ENCODE measurements around the gene PADI3. TPM values are rescaled to one million over a fixed set of nuclear protein-coding genes. Genes with fewer than 3 reads are reported as not detected.

PADI3 gene
- polyA plus RNA-seq, 1 of the 3 experiments (the other 2 are of a cell fraction), result 0.30 TPM

DNA sequence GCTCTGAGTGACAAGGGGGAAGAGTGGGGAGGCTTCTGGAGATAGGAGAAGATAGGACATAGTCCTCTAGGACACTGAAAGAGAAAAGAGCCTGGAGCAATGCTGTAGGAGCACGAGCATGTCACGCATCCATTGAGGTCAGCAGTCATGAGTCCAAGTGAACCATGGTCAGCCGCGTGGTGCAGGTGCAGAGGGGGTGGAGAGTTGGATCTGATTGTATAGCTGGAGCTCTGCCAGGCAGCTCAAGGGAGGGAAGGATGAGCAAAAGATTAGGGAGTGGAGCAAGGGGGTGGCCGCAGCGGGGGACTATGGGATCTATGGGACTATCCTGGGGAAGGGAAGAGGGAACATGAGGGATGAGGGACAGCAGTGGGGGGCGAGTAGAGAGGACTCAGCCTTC lies 30.0 kb upstream of the PADI3 start (continued):
- TF ChIP-seq POLR2AphosphoS5 (IDR thresholded peaks at IDR 0.05; ENCODE audit: low read depth, low read length) (no peak), SIN3A (IDR thresholded peaks at IDR 0.05; ENCODE audit: borderline replicate concordance, low read depth, low read length) (no peak), YY1 (IDR thresholded peaks at IDR 0.05; ENCODE audit: low read depth) (no peak), EZH2phosphoT487 (IDR thresholded peaks at IDR 0.05; ENCODE audit: borderline replicate concordance, low read depth) (no peak), TCF12 (IDR thresholded peaks at IDR 0.05) (no peak), MEF2A (IDR thresholded peaks at IDR 0.05; ENCODE audit: borderline replicate concordance, low read depth) (no peak), FOSL2 (IDR thresholded peaks at IDR 0.05; ENCODE audit: borderline replicate concordance, low read depth) (no peak)
- TF ChIP-seq, protein P1, sequence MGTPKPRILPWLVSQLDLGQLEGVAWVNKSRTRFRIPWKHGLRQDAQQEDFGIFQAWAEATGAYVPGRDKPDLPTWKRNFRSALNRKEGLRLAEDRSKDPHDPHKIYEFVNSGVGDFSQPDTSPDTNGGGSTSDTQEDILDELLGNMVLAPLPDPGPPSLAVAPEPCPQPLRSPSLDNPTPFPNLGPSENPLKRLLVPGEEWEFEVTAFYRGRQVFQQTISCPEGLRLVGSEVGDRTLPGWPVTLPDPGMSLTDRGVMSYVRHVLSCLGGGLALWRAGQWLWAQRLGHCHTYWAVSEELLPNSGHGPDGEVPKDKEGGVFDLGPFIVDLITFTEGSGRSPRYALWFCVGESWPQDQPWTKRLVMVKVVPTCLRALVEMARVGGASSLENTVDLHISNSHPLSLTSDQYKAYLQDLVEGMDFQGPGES (IDR thresholded peaks at IDR 0.05; ENCODE audit: low read depth, low read length), result no peak
- TF ChIP-seq, protein P2, sequence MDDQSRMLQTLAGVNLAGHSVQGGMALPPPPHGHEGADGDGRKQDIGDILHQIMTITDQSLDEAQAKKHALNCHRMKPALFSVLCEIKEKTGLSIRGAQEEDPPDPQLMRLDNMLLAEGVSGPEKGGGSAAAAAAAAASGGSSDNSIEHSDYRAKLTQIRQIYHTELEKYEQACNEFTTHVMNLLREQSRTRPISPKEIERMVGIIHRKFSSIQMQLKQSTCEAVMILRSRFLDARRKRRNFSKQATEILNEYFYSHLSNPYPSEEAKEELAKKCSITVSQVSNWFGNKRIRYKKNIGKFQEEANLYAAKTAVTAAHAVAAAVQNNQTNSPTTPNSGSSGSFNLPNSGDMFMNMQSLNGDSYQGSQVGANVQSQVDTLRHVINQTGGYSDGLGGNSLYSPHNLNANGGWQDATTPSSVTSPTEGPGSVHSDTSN (IDR thresholded peaks at IDR 0.05), result no peak

DNA sequence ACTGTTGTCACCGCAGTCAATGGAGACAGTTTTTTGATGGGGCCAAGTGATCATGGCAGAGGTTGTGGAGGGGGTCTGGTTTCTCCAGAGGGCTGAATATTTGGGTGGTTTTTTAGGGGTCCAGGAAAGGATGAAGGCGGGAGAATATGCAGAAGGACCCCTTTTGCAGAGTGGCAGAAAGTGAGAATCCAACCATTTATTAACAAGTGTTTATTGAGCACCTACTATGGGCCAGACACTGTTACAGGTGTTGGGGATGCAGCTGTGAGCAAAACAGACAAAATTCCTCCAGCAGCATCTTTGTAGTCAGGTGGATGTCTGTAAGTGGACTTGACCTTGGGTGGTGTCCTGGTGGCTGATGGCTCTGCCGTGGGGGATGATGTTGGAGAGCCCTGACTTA lies 28.6 kb upstream of the PADI3 start:
- no peaks in the 10 kb centered on the region for H3K9me3 ChIP-seq
- H3K27me3 ChIP-seq (ENCODE audit: insufficient read depth), result no peaks in the 10 kb centered on the region
- H2AFZ ChIP-seq (ENCODE audit: low read depth), result no peak overlapping the region
- H3K9ac ChIP-seq, result no peak overlapping the region
- no peaks in the 10 kb centered on the region; a peak in 1 of 4 replicates for H3K4me1 ChIP-seq (ENCODE audit: control insufficient read depth in 1 of 2, insufficient read depth in 2 of 2, low read depth in 1 of 2, low read length in 1 of 2)
- DNase-seq, result no peak
- no peak overlapping the region for H3K4me2 ChIP-seq
- TF ChIP-seq SMC3 (IDR thresholded peaks at IDR 0.05; ENCODE audit: low read depth, low read length) (no peak), GABPA (IDR thresholded peaks at IDR 0.05; ENCODE audit: low read depth) (no peak), MXI1 (IDR thresholded peaks at IDR 0.05; ENCODE audit: low read depth, low read length) (no peak), GATA2 (CRISPR knock-in tag; IDR thresholded peaks at IDR 0.05) (no peak), JUND (IDR thresholded peaks at IDR 0.05) (no peak), SIN3A (IDR thresholded peaks at IDR 0.05; ENCODE audit: borderline replicate concordance, low read depth, low read length) (no peak)
- TF ChIP-seq, protein P2 (IDR thresholded peaks at IDR 0.05), result no peak
- TF ChIP-seq, protein P3, sequence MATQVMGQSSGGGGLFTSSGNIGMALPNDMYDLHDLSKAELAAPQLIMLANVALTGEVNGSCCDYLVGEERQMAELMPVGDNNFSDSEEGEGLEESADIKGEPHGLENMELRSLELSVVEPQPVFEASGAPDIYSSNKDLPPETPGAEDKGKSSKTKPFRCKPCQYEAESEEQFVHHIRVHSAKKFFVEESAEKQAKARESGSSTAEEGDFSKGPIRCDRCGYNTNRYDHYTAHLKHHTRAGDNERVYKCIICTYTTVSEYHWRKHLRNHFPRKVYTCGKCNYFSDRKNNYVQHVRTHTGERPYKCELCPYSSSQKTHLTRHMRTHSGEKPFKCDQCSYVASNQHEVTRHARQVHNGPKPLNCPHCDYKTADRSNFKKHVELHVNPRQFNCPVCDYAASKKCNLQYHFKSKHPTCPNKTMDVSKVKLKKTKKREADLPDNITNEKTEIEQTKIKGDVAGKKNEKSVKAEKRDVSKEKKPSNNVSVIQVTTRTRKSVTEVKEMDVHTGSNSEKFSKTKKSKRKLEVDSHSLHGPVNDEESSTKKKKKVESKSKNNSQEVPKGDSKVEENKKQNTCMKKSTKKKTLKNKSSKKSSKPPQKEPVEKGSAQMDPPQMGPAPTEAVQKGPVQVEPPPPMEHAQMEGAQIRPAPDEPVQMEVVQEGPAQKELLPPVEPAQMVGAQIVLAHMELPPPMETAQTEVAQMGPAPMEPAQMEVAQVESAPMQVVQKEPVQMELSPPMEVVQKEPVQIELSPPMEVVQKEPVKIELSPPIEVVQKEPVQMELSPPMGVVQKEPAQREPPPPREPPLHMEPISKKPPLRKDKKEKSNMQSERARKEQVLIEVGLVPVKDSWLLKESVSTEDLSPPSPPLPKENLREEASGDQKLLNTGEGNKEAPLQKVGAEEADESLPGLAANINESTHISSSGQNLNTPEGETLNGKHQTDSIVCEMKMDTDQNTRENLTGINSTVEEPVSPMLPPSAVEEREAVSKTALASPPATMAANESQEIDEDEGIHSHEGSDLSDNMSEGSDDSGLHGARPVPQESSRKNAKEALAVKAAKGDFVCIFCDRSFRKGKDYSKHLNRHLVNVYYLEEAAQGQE (IDR thresholded peaks at IDR 0.05; ENCODE audit: low read depth, low read length), result no peak
- TF ChIP-seq, protein P4, sequence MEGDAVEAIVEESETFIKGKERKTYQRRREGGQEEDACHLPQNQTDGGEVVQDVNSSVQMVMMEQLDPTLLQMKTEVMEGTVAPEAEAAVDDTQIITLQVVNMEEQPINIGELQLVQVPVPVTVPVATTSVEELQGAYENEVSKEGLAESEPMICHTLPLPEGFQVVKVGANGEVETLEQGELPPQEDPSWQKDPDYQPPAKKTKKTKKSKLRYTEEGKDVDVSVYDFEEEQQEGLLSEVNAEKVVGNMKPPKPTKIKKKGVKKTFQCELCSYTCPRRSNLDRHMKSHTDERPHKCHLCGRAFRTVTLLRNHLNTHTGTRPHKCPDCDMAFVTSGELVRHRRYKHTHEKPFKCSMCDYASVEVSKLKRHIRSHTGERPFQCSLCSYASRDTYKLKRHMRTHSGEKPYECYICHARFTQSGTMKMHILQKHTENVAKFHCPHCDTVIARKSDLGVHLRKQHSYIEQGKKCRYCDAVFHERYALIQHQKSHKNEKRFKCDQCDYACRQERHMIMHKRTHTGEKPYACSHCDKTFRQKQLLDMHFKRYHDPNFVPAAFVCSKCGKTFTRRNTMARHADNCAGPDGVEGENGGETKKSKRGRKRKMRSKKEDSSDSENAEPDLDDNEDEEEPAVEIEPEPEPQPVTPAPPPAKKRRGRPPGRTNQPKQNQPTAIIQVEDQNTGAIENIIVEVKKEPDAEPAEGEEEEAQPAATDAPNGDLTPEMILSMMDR (IDR thresholded peaks at IDR 0.05), result no peak
- H3F3A ChIP-seq (replicated peaks; ENCODE audit: insufficient read depth), result peaks cover 3% of the 10 kb centered on the region
- H3K4me3 ChIP-seq (ENCODE audit: low read depth in 2 of 2, low read length in 1 of 2), result no peak overlapping the region
- 67% methylated on average over 3 of the region's 3 CpGs for WGBS (ENCODE audit: low lambda C conversion rate)
- no peak overlapping the region for H3K27ac ChIP-seq (ENCODE audit: low read depth in 2 of 2, low read length in 1 of 2)
- POLR2A ChIA-PET, result no interaction called here
- no peaks in the 10 kb centered on the region for H3K9me2 ChIP-seq
- H4K20me1 ChIP-seq (ENCODE audit: insufficient read depth), result no peaks in the 10 kb centered on the region
- CTCF ChIA-PET, result no interaction called here
- no peaks in the 10 kb centered on the region for H3K79me2 ChIP-seq (ENCODE audit: insufficient read depth)
- H3K36me3 ChIP-seq (replicated peaks in 1 of 2; ENCODE audit: control insufficient read depth in 1 of 2, insufficient read depth in 2 of 2, low read length in 1 of 2), result no peaks in the 10 kb centered on the region
